GM23338 (cell line): ENCODE measurements around the gene KIF21A. TPM values are rescaled to one million over a fixed set of nuclear protein-coding genes. Genes with fewer than 3 reads are reported as not detected.

Experiments
- ATAC-seq: fragments of 200-7000 bp; cut with Tn5 transposase; 3 replicates; pipeline ENCODE4 v1.9.1; 2020
- DNase-seq: peaks from one replicate; pipeline ENCODE4 v3.0.0-alpha.2; 2015; ENCODE audit warnings: low spot score
- H2AFZ ChIP-seq: fragments of 200-600 bp; sonication (generic); 2 replicates; pipeline ENCODE4 v1.8.0; 2016; ENCODE audit warnings: antibody characterized with exemption, mild to moderate bottlenecking, moderate library complexity
- H3F3A ChIP-seq: fragments of 200-600 bp; sonication (generic); replicated peaks from 2 replicates; pipeline ENCODE4 v1.8.0; 2017; ENCODE audit warnings: antibody characterized with exemption, mixed run types, low read depth
- H3K27ac ChIP-seq: fragments of 200-600 bp; sonication (generic); 2 replicates; pipeline ENCODE4 v1.6.1; 2016; ENCODE audit warnings: low read depth
- H3K27me3 ChIP-seq: fragments of 200-600 bp; sonication (generic); 2 replicates; pipeline ENCODE4 v1.8.0; 2016; ENCODE audit warnings: mild to moderate bottlenecking, mixed run types, moderate library complexity; ENCODE audit not compliant: insufficient read depth
- H3K36me3 ChIP-seq: fragments of 200-600 bp; sonication (generic); 2 replicates; pipeline ENCODE4 v1.8.0; 2016; ENCODE audit warnings: mild to moderate bottlenecking; ENCODE audit not compliant: insufficient read depth
- H3K4me1 ChIP-seq: fragments of 200-600 bp; sonication (generic); 2 replicates; pipeline ENCODE4 v1.8.0; 2016; ENCODE audit warnings: mild to moderate bottlenecking, moderate library complexity; ENCODE audit not compliant: insufficient read depth
- H3K4me2 ChIP-seq: fragments of 200-600 bp; sonication (generic); 2 replicates; pipeline ENCODE4 v1.7.1; 2017; ENCODE audit warnings: mixed run types
- H3K4me3 ChIP-seq: fragments of 200-600 bp; sonication (generic); 2 replicates; pipeline ENCODE4 v1.6.1; 2016; ENCODE audit warnings: mixed run types
- H3K79me2 ChIP-seq: fragments of 200-600 bp; sonication (generic); replicated peaks from 2 replicates; pipeline ENCODE4 v1.8.0; 2017; ENCODE audit warnings: mild to moderate bottlenecking; ENCODE audit not compliant: insufficient read depth
- H3K9me2 ChIP-seq: fragments of 200-600 bp; sonication (generic); 2 replicates; pipeline ENCODE4 v1.8.0; 2017; ENCODE audit not compliant: insufficient read depth
- H4K20me1 ChIP-seq: fragments of 200-600 bp; sonication (generic); replicated peaks from 2 replicates; pipeline ENCODE4 v1.8.0; 2017; ENCODE audit warnings: mild to moderate bottlenecking; ENCODE audit not compliant: insufficient read depth
- H3K27ac Mint-ChIP-seq: 2 replicates; pipeline ENCODE4 v1.8.0; 2020; ENCODE audit warnings: inconsistent platforms, mild to moderate bottlenecking, moderate library complexity, mixed read lengths
- H3K27me3 Mint-ChIP-seq: 3 replicates; pipeline ENCODE4 v1.8.0; 2022; ENCODE audit warnings: low read depth, mild to moderate bottlenecking, moderate library complexity, mixed read lengths, inconsistent platforms; ENCODE audit not compliant: insufficient read depth, poor library complexity
- H3K36me3 Mint-ChIP-seq: 3 replicates; pipeline ENCODE4 v1.8.0; 2021; ENCODE audit warnings: low read depth, mild to moderate bottlenecking, inconsistent platforms, moderate library complexity, mixed read lengths
- H3K4me1 Mint-ChIP-seq: 3 replicates; pipeline ENCODE4 v1.8.0; 2020; ENCODE audit warnings: mild to moderate bottlenecking, inconsistent platforms, mixed read lengths
- H3K4me3 Mint-ChIP-seq: 3 replicates; pipeline ENCODE4 v1.8.0; 2021; ENCODE audit warnings: moderate library complexity, mild to moderate bottlenecking, inconsistent platforms, mixed read lengths
- H3K9me3 Mint-ChIP-seq: 3 replicates; pipeline ENCODE4 v1.8.0; 2020; ENCODE audit warnings: moderate library complexity, mild to moderate bottlenecking, inconsistent platforms, mixed read lengths
- CREB1 ChIP-seq: fragments of 250-450 bp; sonication (Bioruptor Pico); IDR thresholded peaks from 2 replicates; pipeline ENCODE4 v1.5.0; 2020; ENCODE audit warnings: low read depth, mild to moderate bottlenecking, moderate library complexity
- ETS1 ChIP-seq: IDR thresholded peaks from 2 replicates; pipeline ENCODE4 v1.6.1; 2016; ENCODE audit warnings: antibody characterized with exemption
- EZH2 ChIP-seq: fragments of 200-600 bp; sonication (generic); IDR thresholded peaks from one replicate; pipeline ENCODE4 v1.8.0; 2017; ENCODE audit warnings: antibody characterized with exemption, mild to moderate bottlenecking, low read depth; ENCODE audit not compliant: unreplicated experiment
- EZH2phosphoT487 ChIP-seq: fragments of 200-600 bp; sonication (generic); IDR thresholded peaks from one replicate; pipeline ENCODE4 v1.8.1; 2018; ENCODE audit warnings: antibody characterized with exemption; ENCODE audit not compliant: unreplicated experiment
- JUNB ChIP-seq: IDR thresholded peaks from one replicate; pipeline ENCODE4 v1.6.1; 2016; ENCODE audit warnings: antibody characterized with exemption; ENCODE audit not compliant: unreplicated experiment
- NANOG ChIP-seq: IDR thresholded peaks from 2 replicates; pipeline ENCODE4 v1.6.1; 2016; ENCODE audit warnings: antibody characterized with exemption, borderline replicate concordance
- POLR2AphosphoS5 ChIP-seq: IDR thresholded peaks from 2 replicates; pipeline ENCODE4 v1.6.1; 2016; ENCODE audit warnings: antibody characterized with exemption, low read depth
- REST ChIP-seq: IDR thresholded peaks from one replicate; pipeline ENCODE4 v1.6.1; 2018; ENCODE audit warnings: antibody characterized with exemption; ENCODE audit not compliant: unreplicated experiment
- STAT1 ChIP-seq: IDR thresholded peaks from one replicate; pipeline ENCODE4 v1.6.1; 2016; ENCODE audit warnings: antibody characterized with exemption; ENCODE audit not compliant: unreplicated experiment
- ZNF114 ChIP-seq: fragments of 250-450 bp; sonication (Bioruptor Pico); IDR thresholded peaks from 2 replicates; pipeline ENCODE4 v1.5.0; 2020; ENCODE audit warnings: mild to moderate bottlenecking, moderate library complexity
- ZNF331 ChIP-seq: fragments of 250-450 bp; sonication (Bioruptor Pico); IDR thresholded peaks from 2 replicates; pipeline ENCODE4 v1.5.0; 2020; ENCODE audit warnings: low read depth, mild to moderate bottlenecking, moderate library complexity
- ZNF462 ChIP-seq: fragments of 250-450 bp; sonication (Bioruptor Pico); IDR thresholded peaks from 2 replicates; pipeline ENCODE4 v1.5.0; 2020; ENCODE audit warnings: mild to moderate bottlenecking, moderate library complexity
- polyA plus RNA-seq: library from polyadenylated mRNA; unstranded; fragments of >200 nt; fragmentation: Nextera tagmentation; extraction: Ambion mirVana; gene quantifications from 2 replicates; pipeline ENCODE4 v1.2.1, GENCODE V29; 2016
- total RNA-seq: library from RNA; depleted of rRNA; stranded (reverse); fragments of >200 nt; shearing (Covaris generic); gene quantifications from 2 replicates; pipeline ENCODE4 v1.2.3, GENCODE V29; 2014
- TF ChIP-seq, protein P1 (sequence below), 2 experiments: fragments of 200-600 bp in 1 of 2; sonication (generic) in 1 of 2; conservative IDR thresholded peaks; 2 replicates each; pipeline versions ENCODE4 v1.5.1 to v1.6.1; 2016 to 2017; ENCODE audit warnings: antibody characterized with exemption in 2 of 2, low read depth in 2 of 2, mild to moderate bottlenecking in 2 of 2, moderate library complexity in 1 of 2

Gene KIF21A
- total and polyA plus RNA-seq, 2 experiments from 2014 or later = 28.8 to 32.0 TPM

DNA sequence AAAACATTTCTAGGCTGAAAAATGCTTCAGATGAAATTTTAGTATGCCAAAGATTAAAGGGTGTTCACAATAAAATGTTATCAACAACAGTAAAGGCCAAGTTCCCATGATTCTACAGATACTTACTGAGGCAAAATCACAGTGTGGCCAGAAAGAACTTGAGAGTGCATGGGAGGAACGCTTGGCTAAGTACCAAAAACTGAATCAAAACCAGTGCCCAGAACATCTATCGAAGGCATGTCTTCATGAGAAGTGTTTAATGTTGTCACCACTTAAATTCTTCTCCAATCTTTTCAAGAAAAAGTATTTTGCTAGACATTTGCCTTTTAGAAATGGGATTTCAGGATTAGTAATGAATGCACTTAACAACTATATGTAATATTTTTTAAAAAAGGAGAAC lies 41.5 kb downstream of the KIF21A start:
- no peak overlapping the region for H2AFZ ChIP-seq
- H4K20me1 ChIP-seq = no peaks in the 10 kb centered on the region
- H3K4me1 ChIP-seq = peaks cover 11% of the 10 kb centered on the region
- H3K79me2 ChIP-seq = peaks cover 33% of the 10 kb centered on the region
- H3K9me3 Mint-ChIP-seq = no peaks in the 10 kb centered on the region
- no peaks in the 10 kb centered on the region for H3K36me3 ChIP-seq
- H3K27me3 Mint-ChIP-seq = no peaks in the 10 kb centered on the region
- H3K4me2 ChIP-seq = no peak overlapping the region
- peaks cover 33% of the 10 kb centered on the region for H3K4me1 Mint-ChIP-seq
- TF ChIP-seq EZH2phosphoT487 = no peak
- TF ChIP-seq NANOG = no peak
- TF ChIP-seq CREB1 = no peak
- no peak for TF ChIP-seq ZNF462 (CRISPR knock-in tag)
- TF ChIP-seq, protein P1, sequence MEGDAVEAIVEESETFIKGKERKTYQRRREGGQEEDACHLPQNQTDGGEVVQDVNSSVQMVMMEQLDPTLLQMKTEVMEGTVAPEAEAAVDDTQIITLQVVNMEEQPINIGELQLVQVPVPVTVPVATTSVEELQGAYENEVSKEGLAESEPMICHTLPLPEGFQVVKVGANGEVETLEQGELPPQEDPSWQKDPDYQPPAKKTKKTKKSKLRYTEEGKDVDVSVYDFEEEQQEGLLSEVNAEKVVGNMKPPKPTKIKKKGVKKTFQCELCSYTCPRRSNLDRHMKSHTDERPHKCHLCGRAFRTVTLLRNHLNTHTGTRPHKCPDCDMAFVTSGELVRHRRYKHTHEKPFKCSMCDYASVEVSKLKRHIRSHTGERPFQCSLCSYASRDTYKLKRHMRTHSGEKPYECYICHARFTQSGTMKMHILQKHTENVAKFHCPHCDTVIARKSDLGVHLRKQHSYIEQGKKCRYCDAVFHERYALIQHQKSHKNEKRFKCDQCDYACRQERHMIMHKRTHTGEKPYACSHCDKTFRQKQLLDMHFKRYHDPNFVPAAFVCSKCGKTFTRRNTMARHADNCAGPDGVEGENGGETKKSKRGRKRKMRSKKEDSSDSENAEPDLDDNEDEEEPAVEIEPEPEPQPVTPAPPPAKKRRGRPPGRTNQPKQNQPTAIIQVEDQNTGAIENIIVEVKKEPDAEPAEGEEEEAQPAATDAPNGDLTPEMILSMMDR (conservative IDR thresholded peaks at IDR 0.05; ENCODE audit: low read depth in 2 of 2) = no peak
- TF ChIP-seq ETS1 = no peak
- TF ChIP-seq JUNB = no peak
- TF ChIP-seq EZH2 = no peak
- TF ChIP-seq ZNF114 (CRISPR knock-in tag) = no peak
- no peak for TF ChIP-seq POLR2AphosphoS5
- TF ChIP-seq STAT1 = no peak
- TF ChIP-seq ZNF331 (CRISPR knock-in tag) = no peak
- no peak for TF ChIP-seq REST
- no peak overlapping the region for H3K27ac ChIP-seq
- ATAC-seq (no peak), DNase-seq (no peak)
- H3K4me3 Mint-ChIP-seq = no peak overlapping the region
- no peaks in the 10 kb centered on the region for H3F3A ChIP-seq
- H3K4me3 ChIP-seq = no peak overlapping the region
- H3K27ac Mint-ChIP-seq = no peak overlapping the region
- no peaks in the 10 kb centered on the region for H3K36me3 Mint-ChIP-seq
- H3K9me2 ChIP-seq = no peaks in the 10 kb centered on the region
- H3K27me3 ChIP-seq = no peaks in the 10 kb centered on the region
